ENCODE measurements around the gene ELMO1.

DNA sequence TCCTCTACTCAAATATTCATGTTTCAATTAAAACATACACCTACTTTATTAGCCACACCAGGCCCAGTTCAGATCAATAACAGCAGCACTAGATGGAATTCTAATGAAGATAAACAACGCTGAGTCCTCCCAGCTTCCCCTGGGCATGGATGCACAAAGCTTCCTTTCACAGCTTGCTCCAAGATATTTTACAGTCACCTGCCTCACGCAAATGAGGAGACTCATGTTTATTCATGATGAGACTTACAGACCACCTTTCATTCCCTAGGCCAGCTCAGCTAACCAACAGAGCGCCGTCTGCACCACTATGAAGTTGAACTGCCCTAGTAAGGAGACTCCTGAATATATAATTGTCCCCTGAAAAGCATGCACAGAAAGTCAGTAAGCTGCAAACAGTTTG lies 441.4 kb downstream of the ELMO1 start:
- TF ChIP-seq CTCF (conservative IDR thresholded peaks at IDR 0.05; ENCODE audit: low read depth, low read length) (no peak), EZH2 (IDR thresholded peaks at IDR 0.05; ENCODE audit: borderline replicate concordance, low read depth, low read length, poor library complexity, severe bottlenecking) (no peak)

Measured in A673 (cell line).